Testis (tissue), 2 donors: Measurements from ENCODE around the gene GSN.

Experiments used
- POLR2A ChIP-seq: fragments of 450-650 bp; IDR thresholded peaks from one replicate; pipeline ENCODE4 v1.6.1; 2017; ENCODE audit warnings: antibody characterized with exemption, mild to moderate bottlenecking, moderate library complexity
- TF ChIP-seq, protein P1 (sequence below), 3 experiments: fragments of 450-650 bp in 2 of 3; fragments of 200-600 bp in 1 of 3; sonication (generic) in 1 of 3; IDR thresholded peaks; one replicate each; pipeline ENCODE4 v1.5.1; 2016 to 2019; ENCODE audit warnings: antibody characterized with exemption in 3 of 3, mild to moderate bottlenecking in 2 of 3, moderate library complexity in 1 of 3

DNA sequence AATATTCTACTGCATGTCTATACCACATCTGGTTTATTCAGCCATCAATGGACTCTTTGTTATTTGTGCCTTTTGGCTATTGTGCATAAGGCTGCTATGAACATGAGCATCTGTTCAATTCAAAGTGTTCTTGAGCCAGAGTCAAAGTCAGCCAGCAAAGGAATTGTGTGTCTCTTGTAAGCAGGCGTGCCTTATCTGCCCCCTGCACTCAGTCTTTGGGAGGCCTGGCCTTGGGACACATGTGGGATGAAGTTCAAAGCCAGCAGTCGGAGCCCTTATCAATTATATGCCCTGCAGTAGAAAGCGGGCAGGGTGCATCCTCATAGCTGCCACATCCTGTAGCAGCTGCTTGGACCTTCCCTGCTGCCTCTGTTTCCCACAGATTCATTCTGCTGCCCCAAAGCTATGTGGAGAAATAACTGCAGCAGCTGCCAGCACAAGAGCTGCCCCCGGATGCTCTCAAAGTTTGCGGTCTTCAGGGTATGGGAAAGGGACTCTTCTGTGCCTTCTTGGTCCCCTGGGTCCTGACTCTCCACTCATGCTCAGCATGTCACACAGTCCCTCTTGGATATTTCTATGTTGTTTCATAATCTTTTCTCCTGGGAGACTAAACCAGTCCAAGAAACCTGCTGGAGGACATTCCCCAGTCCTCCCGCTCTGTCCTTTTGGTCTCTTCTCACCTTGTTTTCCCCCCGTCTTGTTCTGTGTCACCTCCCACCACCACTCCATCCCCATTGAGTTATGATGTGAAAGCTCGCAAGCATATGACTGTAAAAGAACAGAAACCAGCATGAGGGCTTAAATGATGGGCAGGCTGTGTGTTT is 66.2 kb downstream of the GSN start:
- TF ChIP-seq, protein P1, sequence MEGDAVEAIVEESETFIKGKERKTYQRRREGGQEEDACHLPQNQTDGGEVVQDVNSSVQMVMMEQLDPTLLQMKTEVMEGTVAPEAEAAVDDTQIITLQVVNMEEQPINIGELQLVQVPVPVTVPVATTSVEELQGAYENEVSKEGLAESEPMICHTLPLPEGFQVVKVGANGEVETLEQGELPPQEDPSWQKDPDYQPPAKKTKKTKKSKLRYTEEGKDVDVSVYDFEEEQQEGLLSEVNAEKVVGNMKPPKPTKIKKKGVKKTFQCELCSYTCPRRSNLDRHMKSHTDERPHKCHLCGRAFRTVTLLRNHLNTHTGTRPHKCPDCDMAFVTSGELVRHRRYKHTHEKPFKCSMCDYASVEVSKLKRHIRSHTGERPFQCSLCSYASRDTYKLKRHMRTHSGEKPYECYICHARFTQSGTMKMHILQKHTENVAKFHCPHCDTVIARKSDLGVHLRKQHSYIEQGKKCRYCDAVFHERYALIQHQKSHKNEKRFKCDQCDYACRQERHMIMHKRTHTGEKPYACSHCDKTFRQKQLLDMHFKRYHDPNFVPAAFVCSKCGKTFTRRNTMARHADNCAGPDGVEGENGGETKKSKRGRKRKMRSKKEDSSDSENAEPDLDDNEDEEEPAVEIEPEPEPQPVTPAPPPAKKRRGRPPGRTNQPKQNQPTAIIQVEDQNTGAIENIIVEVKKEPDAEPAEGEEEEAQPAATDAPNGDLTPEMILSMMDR (IDR thresholded peaks at IDR 0.05) = no peak
- no peak for TF ChIP-seq POLR2A
